ENCODE data around the gene ARL17B. TPM values are rescaled to one million over a fixed set of nuclear protein-coding genes. Genes with fewer than 3 reads are reported as not detected.
"Not testable (repeated sequence)": the region's sequence is repeated elsewhere in the genome, so short reads cannot be mapped to it uniquely, and the experiment has no call there.

Gene ARL17B
- total RNA-seq, 2 donors from 2014 or later = 21.4 to 28.3 TPM

DNA sequence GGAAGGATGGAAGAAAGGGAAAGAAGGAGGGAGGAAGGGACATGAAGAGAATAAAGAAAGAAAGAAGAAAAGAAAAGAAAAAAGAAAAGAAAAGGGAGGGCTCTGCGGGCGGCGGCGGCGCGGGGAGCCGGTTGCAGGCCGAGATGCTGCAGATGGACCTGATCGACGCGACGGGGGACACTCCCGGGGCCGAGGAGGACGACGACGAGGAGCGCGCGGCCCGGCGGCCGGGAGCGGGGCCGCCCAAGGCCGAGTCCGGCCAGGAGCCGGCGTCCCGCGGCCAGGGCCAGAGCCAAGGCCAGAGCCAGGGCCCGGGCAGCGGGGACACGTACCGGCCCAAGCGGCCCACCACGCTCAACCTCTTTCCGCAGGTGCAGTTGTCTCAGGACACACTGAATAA is 118.1 kb downstream of the ARL17B start:
- H3K27me3 ChIP-seq (replicated peaks; ENCODE audit: insufficient read depth); H3K27ac ChIP-seq; H3K4me1 ChIP-seq (ENCODE audit: control insufficient read depth in 1 of 2, low read depth in 2 of 2); H3K9me3 ChIP-seq; H3K36me3 ChIP-seq; DNase-seq (ENCODE audit: low spot score); ATAC-seq (ENCODE audit: insufficient number of reproducible peaks, low FRiP score, low read depth): not testable (repeated sequence)
- H3K4me3 ChIP-seq = peak overlapping the region; percentile 50

GRCh38 chr17:46231359-46231758 is 130.2 kb downstream of the ARL17B start:
- ATAC-seq (ENCODE audit: insufficient number of reproducible peaks, low FRiP score, low read depth); DNase-seq (ENCODE audit: low spot score); H3K4me1 ChIP-seq (ENCODE audit: control insufficient read depth in 1 of 2, low read depth in 2 of 2): not testable (repeated sequence)

DNA sequence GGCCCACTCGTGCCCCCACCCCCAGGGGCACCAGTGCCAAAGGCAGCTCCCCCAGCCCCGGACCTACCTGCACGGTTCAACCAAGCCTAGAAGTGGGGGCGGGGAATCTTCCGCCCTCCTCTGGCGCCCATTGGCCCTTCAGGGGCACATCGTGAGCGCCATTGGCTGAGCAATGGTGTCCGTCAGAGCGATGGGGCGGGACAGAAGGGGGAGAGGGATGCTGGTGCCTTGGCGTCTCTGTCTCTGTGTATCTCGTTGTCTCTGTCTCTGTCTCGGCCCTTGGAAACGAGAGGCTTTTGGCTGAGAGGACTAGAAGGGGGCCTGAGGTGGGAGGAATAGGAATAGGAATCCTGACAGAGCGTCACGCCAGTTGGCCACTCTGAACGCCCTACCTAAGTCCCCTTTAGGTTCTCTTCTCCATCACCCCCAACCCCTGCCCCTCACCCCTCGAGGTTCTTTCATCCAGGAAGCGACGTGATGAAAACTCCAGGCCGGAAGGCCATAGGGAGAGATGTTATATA is 136.2 kb downstream of the ARL17B start:
- H3K9me3 ChIP-seq; H3K27me3 ChIP-seq (replicated peaks; ENCODE audit: insufficient read depth); H3K36me3 ChIP-seq; H3K4me1 ChIP-seq (ENCODE audit: control insufficient read depth in 1 of 2, low read depth in 2 of 2); H3K27ac ChIP-seq: not testable (repeated sequence)
- H3K4me3 ChIP-seq = peak overlapping the region; percentile 82
- DNase-seq (ENCODE audit: low spot score) (peak; percentile 44), ATAC-seq (ENCODE audit: insufficient number of reproducible peaks, low FRiP score, low read depth) (peak; percentile 93)

More at GRCh38 chr17:46231359-46231758, 130.2 kb downstream of the ARL17B start:
- H3K27ac ChIP-seq; H3K4me3 ChIP-seq; H3K36me3 ChIP-seq; H3K27me3 ChIP-seq (replicated peaks; ENCODE audit: insufficient read depth); H3K9me3 ChIP-seq: not testable (repeated sequence)

- not testable (repeated sequence) for DNase-seq (ENCODE audit: low spot score); ATAC-seq (ENCODE audit: insufficient number of reproducible peaks, low FRiP score, low read depth); H3K36me3 ChIP-seq; H3K9me3 ChIP-seq; H3K4me1 ChIP-seq (ENCODE audit: control insufficient read depth in 1 of 2, low read depth in 2 of 2); H3K27ac ChIP-seq; H3K27me3 ChIP-seq (replicated peaks; ENCODE audit: insufficient read depth)
- H3K4me3 ChIP-seq = peak overlapping the region; percentile 82
Measured at GRCh38 chr17:46224864-46225263, 136.7 kb downstream of the ARL17B start.

Other genes with a start within 250 kb of the ARL17B start
- gene KANSL1, start 168.3 kb downstream of the ARL17B start, total RNA-seq = 100 to 1,000 TPM in 1 of 2 donors, 10 to 100 TPM in 1; 86.5 to 102 TPM
- 1 to 10 TPM; 2.2 to 3.4 TPM for gene LRRC37A, start 66.6 kb downstream of the ARL17B start, total RNA-seq
- gene LRRC37A2, start 150.7 kb upstream of the ARL17B start, total RNA-seq = 10 to 100 TPM; 11.1 to 14.3 TPM
- 10 to 100 TPM; 13.7 to 16.1 TPM for gene ARL17A, start 217.9 kb upstream of the ARL17B start, total RNA-seq
- gene NSF, start 228.9 kb upstream of the ARL17B start, total RNA-seq = 10 to 100 TPM; 27.2 to 27.9 TPM

Measured in thoracic aorta (tissue), 2 donors.